ENCODE measurements around the gene WNT7A. TPM values are rescaled to one million over a fixed set of nuclear protein-coding genes. Genes with fewer than 3 reads are reported as not detected.

WNT7A gene
- total and polyA plus RNA-seq, 4 donors: not detected

GRCh38 chr3:13808550-13808949 is 71.3 kb downstream of the WNT7A start:
- peaks cover 0 to under 1% (median 0%) of the 10 kb centered on the region in 4 donors for H3K36me3 ChIP-seq (ENCODE audit: control insufficient read depth in 4 of 4, insufficient read depth in 3 of 4, low read depth in 1 of 4, low read length in 3 of 4)
- no peak for TF ChIP-seq RAD21 (IDR thresholded peaks at IDR 0.05)
- TF ChIP-seq TAF1 (conservative IDR thresholded peaks at IDR 0.05): no peak
- no peaks in the 10 kb centered on the region for H3K4me1 ChIP-seq (ENCODE audit: control insufficient read depth in 4 of 4, insufficient read depth in 4 of 4, low read length in 3 of 4)
- 85% methylated on average over 8 of the region's 8 CpGs for WGBS
- H3K27ac ChIP-seq (ENCODE audit: low read depth in 1 of 2, low read length in 2 of 2): no peak overlapping the region
- no peak overlapping the region for H3K9ac ChIP-seq (ENCODE audit: low read depth in 1 of 2, low read length in 2 of 2)
- H3K9me3 ChIP-seq (ENCODE audit: control insufficient read depth in 4 of 4, low read length in 3 of 4): peaks cover 2 to 10% (median 8%) of the 10 kb centered on the region in 4 donors
- H3K27me3 ChIP-seq (ENCODE audit: control insufficient read depth in 4 of 4, insufficient read depth in 4 of 4, low read length in 3 of 4): no peaks in the 10 kb centered on the region
- DNase-seq (ENCODE audit: low spot score): no peak
- no peak overlapping the region for H3K4me3 ChIP-seq (ENCODE audit: low read depth in 1 of 3, low read length in 3 of 3)

GRCh38 chr3:13801361-13802204 is 78.3 kb downstream of the WNT7A start:
- TF ChIP-seq REST (IDR thresholded peaks at IDR 0.05): no peak
- no peak for TF ChIP-seq NR2F2 (IDR thresholded peaks at IDR 0.05)
- no peak for TF ChIP-seq HNF4G (IDR thresholded peaks at IDR 0.05)
- no peak for TF ChIP-seq RAD21 (IDR thresholded peaks at IDR 0.05)
- TF ChIP-seq ZBTB33 (IDR thresholded peaks at IDR 0.05): no peak
- no peak for TF ChIP-seq MAX (IDR thresholded peaks at IDR 0.05)
- TF ChIP-seq RXRA (IDR thresholded peaks at IDR 0.05): no peak
- TF ChIP-seq HNF4A (conservative IDR thresholded peaks at IDR 0.05): no peak
- TF ChIP-seq CTCF (IDR thresholded peaks at IDR 0.05; ENCODE audit: low read depth, low read length, missing input control): no peak
- no peak for TF ChIP-seq GABPA (IDR thresholded peaks at IDR 0.05 in 1 of 2, conservative IDR thresholded peaks at IDR 0.05 in 1 of 2)
- TF ChIP-seq TAF1 (conservative IDR thresholded peaks at IDR 0.05): no peak
- no peak overlapping the region for H3K9ac ChIP-seq (ENCODE audit: low read depth in 1 of 2, low read length in 2 of 2)
- no peak overlapping the region for H3K27ac ChIP-seq (ENCODE audit: low read depth in 1 of 2, low read length in 2 of 2)
- H3K27me3 ChIP-seq (ENCODE audit: control insufficient read depth in 4 of 4, insufficient read depth in 4 of 4, low read length in 3 of 4): peaks cover 0 to 7% (median 0%) of the 10 kb centered on the region in 4 donors
- H3K9me3 ChIP-seq (ENCODE audit: control insufficient read depth in 4 of 4, low read length in 3 of 4): peaks cover 0 to 8% (median 4%) of the 10 kb centered on the region in 4 donors
- no peaks in the 10 kb centered on the region for H3K36me3 ChIP-seq (ENCODE audit: control insufficient read depth in 4 of 4, insufficient read depth in 3 of 4, low read depth in 1 of 4, low read length in 3 of 4)
- WGBS: 88% methylated on average over 15 of the region's 15 CpGs
- no peak for DNase-seq (ENCODE audit: low spot score)
- no peak overlapping the region for H3K4me3 ChIP-seq (ENCODE audit: low read depth in 1 of 3, low read length in 3 of 3)
- H3K4me1 ChIP-seq (ENCODE audit: control insufficient read depth in 4 of 4, insufficient read depth in 4 of 4, low read length in 3 of 4): no peaks in the 10 kb centered on the region

Data from liver (tissue), 9 donors.